ENCODE results near the gene CDK14.

Gene CDK14

DNA sequence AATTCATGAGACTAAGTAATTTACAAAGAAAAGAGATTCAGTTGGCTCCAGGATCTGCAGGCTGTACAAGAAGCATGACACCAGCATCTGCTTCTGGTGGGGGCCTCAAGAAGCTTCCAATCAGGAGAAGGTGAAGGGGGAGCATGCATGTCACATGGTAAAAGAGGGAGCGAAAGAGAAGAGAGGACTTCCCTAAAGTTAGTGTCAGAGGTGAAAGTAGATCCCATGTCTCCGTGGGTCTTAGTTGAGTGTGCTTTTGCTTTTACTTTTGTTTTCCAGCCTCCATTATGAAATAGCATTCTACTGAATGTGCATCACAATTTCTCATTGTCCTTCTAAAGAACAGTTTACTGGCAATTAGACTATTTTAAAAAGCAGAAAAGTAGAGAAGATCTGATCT, 454.6 kb downstream of the CDK14 start:
- DNase-seq (ENCODE audit: low spot score) = no peak

DNA sequence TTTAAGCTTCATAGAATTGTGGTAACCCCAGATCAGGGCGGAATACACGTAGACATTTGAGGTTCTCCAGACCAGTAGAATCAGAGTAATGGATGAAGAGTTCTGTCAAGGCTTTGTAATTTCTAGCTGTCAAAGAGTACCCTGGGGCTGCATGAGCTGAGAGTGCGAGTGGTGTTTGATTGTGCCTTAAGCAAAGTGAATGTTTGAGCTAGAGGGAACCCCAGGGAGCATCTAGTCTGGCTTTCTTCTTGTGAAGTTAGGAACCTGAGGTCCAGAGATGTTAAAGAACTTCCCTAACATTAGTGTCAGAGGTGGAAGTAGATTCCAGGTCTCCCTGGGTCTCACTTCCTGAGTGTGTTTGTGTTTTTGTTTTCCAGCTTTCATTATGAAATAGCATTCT, 455.8 kb downstream of the CDK14 start:
- DNase-seq (ENCODE audit: low spot score) = no peak

GRCh38 chr7:91054374-91054773, 458.3 kb downstream of the CDK14 start:
- DNase-seq (ENCODE audit: low spot score) = no peak

- DNase-seq (ENCODE audit: low spot score) = no peak
Measured at GRCh38 chr7:91055219-91055618, 459.1 kb downstream of the CDK14 start.

DNA sequence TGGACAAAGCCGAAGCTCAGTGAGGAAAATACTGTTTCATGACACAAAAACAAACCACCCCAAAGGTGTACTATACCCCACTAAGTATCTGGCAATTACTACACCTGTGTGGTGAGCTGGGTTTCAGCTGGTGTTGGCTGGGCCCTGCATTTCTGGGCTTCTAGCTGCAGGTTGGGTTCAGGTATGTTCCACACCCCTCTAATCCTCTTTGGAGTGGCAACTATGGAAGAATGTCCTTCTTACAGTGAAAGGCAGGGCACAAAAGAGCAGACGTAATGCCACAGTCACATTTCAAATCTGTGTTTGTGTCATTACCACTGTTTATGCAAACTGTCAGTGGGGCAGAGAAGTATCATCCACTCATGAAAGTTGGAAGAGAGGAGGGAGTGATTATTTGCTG, 466.6 kb downstream of the CDK14 start:
- DNase-seq (ENCODE audit: low spot score) = no peak

DNA sequence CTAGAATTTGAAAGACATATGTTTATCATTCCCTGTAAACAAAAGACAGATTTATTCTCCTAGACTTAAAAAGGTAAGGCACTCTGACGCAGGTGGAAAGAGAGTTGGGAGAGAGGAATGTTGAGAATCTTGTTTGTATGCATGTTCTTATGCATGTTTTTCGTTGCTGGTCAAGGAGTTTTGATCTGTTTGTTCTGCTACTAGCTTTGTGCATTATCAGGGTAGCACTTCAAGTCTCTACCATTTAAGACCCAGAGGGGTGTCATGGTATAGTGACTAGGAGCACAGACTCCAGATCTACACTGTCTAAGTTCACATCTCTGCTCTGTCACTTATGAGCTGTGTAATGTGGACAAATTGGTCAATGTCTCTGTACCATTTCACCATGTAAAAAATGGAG, 467.9 kb downstream of the CDK14 start:
- DNase-seq (ENCODE audit: low spot score) = no peak

- no peak for DNase-seq (ENCODE audit: low spot score)
Measured at GRCh38 chr7:91064938-91065337, 468.8 kb downstream of the CDK14 start.

DNA sequence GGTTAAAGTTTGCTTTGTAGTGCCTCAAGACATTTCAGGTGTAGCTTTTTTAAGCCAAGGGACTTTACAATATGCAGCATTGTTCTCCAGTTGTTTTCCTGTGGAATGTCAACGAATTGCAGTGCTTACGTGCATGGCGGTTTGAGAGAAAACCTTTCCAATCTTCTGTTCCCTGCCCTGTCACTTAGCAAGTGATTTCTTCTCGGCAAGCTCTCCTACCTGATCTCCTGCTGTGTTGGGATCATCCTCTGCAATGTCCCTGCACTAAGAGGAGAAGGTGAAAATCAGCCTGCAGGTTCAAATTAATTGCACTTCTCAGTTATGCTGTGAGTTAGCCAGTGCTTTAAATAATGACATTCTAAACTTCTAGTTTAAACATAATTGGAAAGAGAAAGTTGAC, 470.5 kb downstream of the CDK14 start:
- DNase-seq (ENCODE audit: low spot score) = no peak

DNA sequence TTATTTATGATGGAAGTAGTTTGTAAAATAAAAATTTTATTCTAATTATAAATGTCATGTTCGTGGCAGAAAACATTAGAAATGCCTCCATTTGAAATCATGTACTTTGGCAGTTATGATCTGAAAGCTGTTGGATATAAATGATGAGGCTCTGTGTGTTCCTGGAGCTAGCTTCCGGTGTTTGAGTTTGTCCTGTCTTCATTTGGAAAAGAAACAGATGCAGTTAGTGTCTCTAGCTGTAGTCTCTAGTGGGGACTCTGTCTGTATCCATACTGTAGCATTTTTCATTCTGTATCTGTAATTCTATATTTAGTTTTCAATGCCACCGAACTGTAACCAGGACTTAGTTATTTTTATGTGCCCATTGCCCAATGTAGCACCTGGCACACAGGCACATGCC, 471.1 kb downstream of the CDK14 start:
- no peak for DNase-seq (ENCODE audit: low spot score)

DNA sequence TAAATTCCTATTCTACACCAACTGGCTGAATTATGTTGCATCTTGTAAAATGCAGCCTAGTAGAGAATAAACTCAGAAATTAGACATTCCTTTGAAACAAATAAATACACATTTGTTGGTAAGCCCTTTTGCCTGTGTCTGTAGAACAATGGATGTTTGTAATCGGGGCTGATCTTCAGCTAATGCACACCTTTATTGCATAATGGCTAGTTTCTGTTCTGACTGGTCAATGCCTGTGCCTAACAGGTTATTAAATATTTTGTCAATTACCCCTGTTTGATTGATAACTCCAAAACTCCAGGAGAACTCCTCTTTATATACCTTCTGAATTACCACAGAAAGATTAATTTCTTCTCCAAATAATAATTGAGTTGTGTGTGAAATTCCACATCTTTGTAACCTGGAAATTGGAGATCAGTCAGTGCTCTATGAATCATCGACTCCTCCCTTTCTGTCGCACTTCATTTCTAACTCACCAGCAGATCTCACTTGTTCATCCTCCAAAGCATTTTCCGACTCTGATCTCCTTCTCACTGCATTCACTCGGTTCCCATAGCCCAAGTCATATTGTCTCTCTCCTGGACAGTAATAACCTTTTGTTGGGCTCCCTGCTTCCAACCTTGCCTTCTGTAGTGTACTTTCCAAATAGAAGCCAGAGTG, 472.1 kb downstream of the CDK14 start:
- DNase-seq (ENCODE audit: low spot score) = no peak

GRCh38 chr7:91069146-91069545, 473.0 kb downstream of the CDK14 start:
- no peak for DNase-seq (ENCODE audit: low spot score)

DNA sequence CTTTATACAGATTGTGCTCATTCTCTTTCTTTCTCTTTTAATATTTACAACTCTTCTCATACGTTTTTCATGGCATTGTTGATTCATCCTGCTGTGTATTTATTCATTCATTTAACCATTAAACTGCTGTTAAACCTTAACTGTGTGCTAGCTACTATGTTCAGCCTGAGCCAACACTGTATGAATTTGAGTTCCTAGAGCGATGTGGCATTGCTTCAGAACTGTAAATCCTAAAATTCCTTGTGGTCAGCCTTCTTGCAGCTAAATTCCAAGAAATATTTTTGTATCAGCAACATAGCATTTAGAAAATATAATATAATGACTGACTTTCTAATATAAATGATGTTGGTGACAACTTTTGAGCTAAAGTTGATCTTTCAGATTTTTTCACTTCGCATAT, 483.4 kb downstream of the CDK14 start:
- no peak for DNase-seq (ENCODE audit: low spot score)

DNA sequence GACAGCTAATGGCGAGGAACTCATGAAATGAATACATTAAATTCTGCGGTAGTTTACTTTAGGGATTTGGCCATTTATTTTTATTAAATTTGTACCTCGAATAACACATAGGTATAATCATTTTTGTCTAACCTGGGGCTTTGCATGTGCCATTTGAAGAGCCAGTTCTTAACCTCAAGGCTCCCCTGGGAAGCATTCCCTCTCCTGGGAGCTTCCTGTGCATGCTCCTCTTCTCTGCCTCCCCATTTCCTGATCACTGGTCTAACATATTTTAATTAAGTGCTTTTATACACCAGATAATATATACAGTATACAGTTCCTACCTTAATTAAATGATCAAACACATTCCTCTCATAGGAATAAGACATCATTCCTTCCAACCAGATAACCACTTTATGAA, 484.2 kb downstream of the CDK14 start:
- DNase-seq (ENCODE audit: low spot score) = no peak

DNA sequence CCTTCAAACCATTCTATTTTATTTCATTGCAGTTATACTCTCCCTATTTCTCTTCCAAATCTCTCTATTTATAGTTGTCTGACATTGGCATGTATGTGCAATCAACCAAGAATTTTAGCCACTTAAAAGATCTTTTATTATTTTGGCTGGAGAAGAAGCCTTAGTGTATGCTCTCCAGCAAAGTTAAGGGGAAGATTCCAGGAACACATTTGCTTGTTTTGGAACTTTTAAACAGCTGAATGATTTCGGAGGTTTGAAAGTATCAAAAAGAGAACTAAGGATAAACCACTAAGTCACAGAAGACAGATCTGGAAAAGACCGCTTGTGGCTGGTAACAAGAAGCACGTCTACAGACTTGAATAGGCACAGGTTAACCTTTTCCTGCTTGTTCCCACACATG, 485.9 kb downstream of the CDK14 start:
- no peak for DNase-seq (ENCODE audit: low spot score)

GRCh38 chr7:91082852-91083495, 486.9 kb downstream of the CDK14 start:
- DNase-seq (ENCODE audit: low spot score) = peak; percentile 22

DNA sequence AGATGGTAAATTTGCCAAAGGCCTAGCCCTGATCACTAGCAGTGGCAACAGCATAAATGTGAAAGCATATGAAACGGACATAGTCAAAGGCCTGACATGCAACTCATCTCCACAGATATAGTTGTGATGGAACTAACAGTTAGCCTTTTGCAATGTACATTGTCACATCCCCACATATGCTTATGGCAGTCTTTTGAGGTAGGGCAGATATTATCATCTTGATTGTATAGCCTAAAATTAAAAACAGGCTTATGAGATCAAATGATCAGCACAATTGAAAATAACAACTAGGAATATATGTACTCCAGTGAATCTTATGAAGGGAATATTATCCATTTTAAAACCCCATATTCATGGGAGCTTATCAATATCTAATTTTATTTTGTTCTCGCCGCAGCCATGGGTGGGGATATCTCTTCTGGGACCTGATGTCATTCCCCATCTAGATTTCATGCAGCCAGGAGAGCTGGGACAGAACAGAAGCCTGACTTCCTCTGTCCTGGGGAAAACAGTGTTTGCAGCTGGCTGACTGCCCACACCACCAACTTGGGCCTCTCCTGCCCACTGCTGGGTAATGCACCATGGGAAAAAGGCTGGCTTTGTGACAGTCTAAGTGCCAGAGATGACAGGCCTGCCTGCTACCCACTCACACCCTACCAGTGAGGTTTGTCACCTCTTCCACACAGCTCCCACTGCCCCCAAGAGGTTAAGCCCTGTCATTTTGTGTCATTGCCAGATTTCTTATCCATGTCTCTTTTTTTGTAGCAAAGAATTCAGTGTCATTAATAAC, 487.9 kb downstream of the CDK14 start:
- no peak for DNase-seq (ENCODE audit: low spot score)

DNA sequence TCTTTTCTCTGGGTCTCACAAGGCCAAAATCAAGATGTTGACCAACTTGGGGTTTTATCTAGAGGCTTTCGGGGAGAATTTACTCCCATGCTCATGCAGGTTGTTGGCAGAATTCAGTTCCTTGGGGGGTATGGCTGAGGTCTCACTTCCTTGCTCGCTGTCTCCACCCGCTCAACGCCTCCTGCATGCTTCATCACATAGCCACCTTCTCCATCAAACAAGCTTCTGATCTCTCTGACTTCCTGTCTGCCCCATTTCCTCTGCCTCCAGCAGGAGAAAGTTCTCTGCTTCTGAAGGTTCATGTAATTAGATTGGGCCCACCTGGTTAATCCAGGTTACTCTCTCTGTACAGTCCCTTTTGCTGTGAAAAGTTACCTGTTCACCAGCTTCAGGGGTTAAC, 489.1 kb downstream of the CDK14 start:
- DNase-seq (ENCODE audit: low spot score) = no peak

DNA sequence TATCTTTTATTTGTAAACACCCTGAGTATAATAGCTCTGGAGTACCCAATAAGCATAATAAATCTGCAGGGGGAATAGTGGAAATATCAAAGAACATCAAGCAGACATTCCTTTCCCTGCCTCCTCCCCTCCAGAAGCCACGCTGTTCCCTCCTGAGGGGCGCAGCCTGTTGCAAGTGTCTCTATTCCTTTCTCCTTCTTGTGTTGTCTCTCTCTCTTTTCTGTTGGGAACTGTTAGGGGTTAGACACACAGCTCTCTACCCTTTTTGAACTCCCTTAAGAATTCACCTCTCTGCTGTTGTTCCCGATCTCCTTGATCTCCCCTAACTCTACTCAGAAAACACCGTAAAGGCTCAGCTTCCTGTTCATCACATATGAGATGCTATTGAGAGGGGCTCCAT, 490.1 kb downstream of the CDK14 start:
- DNase-seq (ENCODE audit: low spot score) = no peak

GRCh38 chr7:91088156-91088555, 492.0 kb downstream of the CDK14 start:
- no peak for DNase-seq (ENCODE audit: low spot score)

GRCh38 chr7:91088691-91089090, 492.6 kb downstream of the CDK14 start:
- DNase-seq (ENCODE audit: low spot score) = no peak

DNA sequence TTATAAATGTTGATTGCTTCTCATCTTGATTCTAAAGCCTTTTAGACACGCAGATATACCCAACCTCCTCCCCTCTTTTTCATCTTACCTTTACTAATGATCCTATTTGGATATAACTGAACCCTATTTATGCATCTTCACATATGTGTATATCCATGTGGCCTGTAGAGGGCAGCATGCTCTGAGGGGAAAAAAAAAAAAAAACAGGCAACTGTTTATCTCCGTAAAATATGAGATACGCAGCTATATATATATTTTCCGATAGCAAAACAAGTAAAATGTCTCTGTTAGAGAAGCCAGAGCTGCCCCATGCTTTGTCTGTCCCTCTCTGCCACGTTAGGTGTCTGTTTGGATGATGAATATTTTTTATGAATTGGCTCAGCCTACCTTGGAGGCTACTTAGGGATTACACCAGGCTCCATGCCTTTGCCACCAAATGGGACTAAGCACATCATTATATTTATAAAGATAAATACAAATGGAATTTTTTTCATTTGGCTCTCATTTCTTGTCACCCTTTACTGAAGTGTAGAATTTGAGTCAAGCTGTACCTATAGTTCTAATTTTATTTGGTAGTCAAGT, 493.4 kb downstream of the CDK14 start:
- DNase-seq (ENCODE audit: low spot score) = peak; percentile 46

DNA sequence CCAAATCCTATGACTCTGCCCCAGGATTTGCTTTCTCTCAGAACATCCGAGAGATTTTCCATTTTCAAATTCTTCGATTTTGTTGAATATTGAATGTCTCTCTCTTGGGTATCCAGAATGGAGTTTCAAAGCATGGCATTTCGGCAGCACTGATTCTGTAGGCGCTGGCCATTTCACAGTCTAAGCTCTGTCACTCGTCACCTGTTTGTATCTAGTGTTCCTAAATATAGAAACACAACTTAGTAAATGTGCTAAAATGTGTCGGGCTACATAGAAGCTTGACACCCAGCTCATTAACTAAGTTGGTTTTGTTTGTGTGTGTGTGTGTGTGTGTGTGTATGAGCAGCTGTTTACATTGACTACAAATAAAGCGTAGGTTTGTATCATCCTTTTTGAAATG, 494.6 kb downstream of the CDK14 start:
- DNase-seq (ENCODE audit: low spot score) = no peak

DNA sequence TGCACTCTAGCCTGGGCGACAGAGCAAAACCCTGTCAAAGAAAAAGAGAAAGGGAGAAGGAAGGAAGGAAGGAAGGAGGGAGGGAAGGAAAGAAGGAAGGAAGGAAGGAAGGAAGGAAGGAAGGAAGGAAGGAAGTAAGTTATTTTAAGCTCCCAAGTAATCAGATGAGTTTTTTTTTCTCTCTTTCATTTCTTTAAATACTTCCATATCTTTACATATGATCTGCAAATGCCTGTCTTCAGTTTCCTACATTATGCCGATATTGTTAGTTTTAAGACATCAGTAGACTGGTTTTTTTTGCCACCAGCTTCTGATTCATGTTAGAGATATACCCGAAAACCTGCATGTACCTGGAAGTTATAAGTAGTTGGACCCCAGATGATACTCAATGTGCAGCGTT, 495.5 kb downstream of the CDK14 start:
- DNase-seq (ENCODE audit: low spot score) = no peak

Data from kidney capillary endothelial cell (primary cell).